HCT116 (cell line): ENCODE results near the gene NDUFB2. TPM values are rescaled to one million over a fixed set of nuclear protein-coding genes. Genes with fewer than 3 reads are reported as not detected.

Experiments
- ATAC-seq: fragments of 200-7000 bp; cut with Tn5 transposase; 2 replicates; pipeline ENCODE4 v1.9.1; 2020; ENCODE audit warnings: mild to moderate bottlenecking, moderate library complexity
- BruUV-seq: library from RNA; stranded (reverse); fragments of 400-500 nt; replicated peaks from 2 replicates; lab custom pipeline; 2021; lab: Mats Ljungman, UMichigan
- CTCF ChIA-PET: fragments of 300-600 bp; sonication (Branson Sonifier 250); formaldehyde crosslinking; loops from one replicate; lab custom pipeline; 2021; ENCODE audit warnings: antibody characterized with exemption; lab: Charles Lee
- POLR2A ChIA-PET: fragments of 300-600, 350-600 bp; sonication (Branson Sonifier 250); formaldehyde crosslinking; loops from one replicate; lab custom pipeline; 2021; ENCODE audit warnings: antibody characterized with exemption; lab: Charles Lee
- RAD21 ChIA-PET, 2 experiments: fragments of 300-600 bp; sonication (Branson Sonifier 250); formaldehyde crosslinking; loops; one replicate each; lab custom pipeline; 2023; ENCODE audit warnings: low total read pairs in 2 of 2; ENCODE audit not compliant: uncharacterized antibody in 2 of 2, unreplicated experiment in 2 of 2, low non-redundant PET in 1 of 2; lab: Charles Lee
- DNase-seq: peaks from one replicate; pipeline ENCODE4 v3.0.0-alpha.2; 2010; ENCODE audit warnings: low read depth, low spot score
- H2AFZ ChIP-seq: fragments of 200-600 bp; shearing (Covaris generic), sonication (generic); 2 replicates; pipeline ENCODE4 v1.6.1; 2017; ENCODE audit warnings: low read depth, mixed run types, mixed read lengths, antibody characterized with exemption, low read length; ENCODE audit not compliant: poor library complexity, severe bottlenecking
- H3K27ac ChIP-seq: 2 replicates; pipeline ENCODE4 v1.5.1; 2012; ENCODE audit warnings: low read depth, low read length
- H3K27me3 ChIP-seq: fragments of 200-600 bp; sonication (generic); 2 replicates; pipeline ENCODE4 v1.6.1; 2016; ENCODE audit warnings: mixed run types, low read length, mixed read lengths; ENCODE audit not compliant: insufficient read depth
- H3K36me3 ChIP-seq, 2 experiments: fragments of 200-500 bp in 1 of 2; fragments of 200-600 bp in 1 of 2; sonication (Bioruptor generic) in 1 of 2; sonication (generic) in 1 of 2; 2 replicates each; pipeline versions ENCODE4 v1.5.1 to v1.6.1; 2014 to 2016; ENCODE audit warnings: low read length in 2 of 2, inconsistent platforms in 1 of 2, mixed read lengths in 1 of 2, mixed run types in 1 of 2; ENCODE audit not compliant: insufficient read depth in 2 of 2, control insufficient read depth in 1 of 2
- H3K4me1 ChIP-seq, 2 experiments: fragments of 200-600 bp in 1 of 2; sonication (generic) in 1 of 2; 2 replicates each; pipeline versions ENCODE4 v1.5.1 to v1.6.1; 2012 to 2017; ENCODE audit warnings: low read length in 2 of 2, inconsistent platforms in 1 of 2, mild to moderate bottlenecking in 1 of 2, mixed read lengths in 1 of 2, mixed run types in 1 of 2, moderate library complexity in 1 of 2; ENCODE audit not compliant: insufficient read depth in 2 of 2, control insufficient read depth in 1 of 2
- H3K4me2 ChIP-seq: fragments of 200-600 bp; sonication (generic); 2 replicates; pipeline ENCODE4 v1.6.1; 2017; ENCODE audit warnings: mixed run types, low read length, mixed read lengths
- H3K4me3 ChIP-seq, 2 experiments: fragments of 200-600 bp in 1 of 2; sonication (generic) in 1 of 2; replicated peaks in 1 of 2; 2 replicates each; pipeline ENCODE4 v1.5.1; 2011 to 2016; ENCODE audit warnings: low read length in 2 of 2, control low read depth in 1 of 2, low read depth in 1 of 2, mild to moderate bottlenecking in 1 of 2, mixed read lengths in 1 of 2, mixed run types in 1 of 2
- H3K79me2 ChIP-seq: fragments of 200-600 bp; sonication (generic); 2 replicates; pipeline ENCODE4 v1.6.1; 2017; ENCODE audit warnings: mild to moderate bottlenecking, mixed run types, low read length, moderate library complexity, mixed read lengths; ENCODE audit not compliant: insufficient read depth
- H3K9ac ChIP-seq: fragments of 200-600 bp; sonication (generic); 2 replicates; pipeline ENCODE4 v1.6.1; 2016; ENCODE audit warnings: low read length, mixed read lengths
- H3K9me2 ChIP-seq: fragments of 200-600 bp; sonication (generic), shearing (Covaris generic); 2 replicates; pipeline ENCODE4 v1.6.1; 2017; ENCODE audit warnings: mixed run types, mild to moderate bottlenecking, moderate library complexity; ENCODE audit not compliant: insufficient read depth
- H3K9me3 ChIP-seq, 2 experiments: fragments of 200-500 bp in 1 of 2; fragments of 200-600 bp in 1 of 2; sonication (Bioruptor generic) in 1 of 2; sonication (generic) in 1 of 2; 2 replicates each; pipeline ENCODE4 v1.6.1; 2014 to 2017; ENCODE audit warnings: low read length in 2 of 2, mixed read lengths in 2 of 2, inconsistent platforms in 1 of 2, low read depth in 1 of 2, mild to moderate bottlenecking in 1 of 2, mixed run types in 1 of 2, moderate library complexity in 1 of 2; ENCODE audit not compliant: control insufficient read depth in 1 of 2, insufficient read depth in 1 of 2
- H4K20me1 ChIP-seq: fragments of 200-600 bp; sonication (generic), shearing (Covaris generic); 2 replicates; pipeline ENCODE4 v1.6.1; 2017; ENCODE audit warnings: mixed run types, mild to moderate bottlenecking, moderate library complexity; ENCODE audit not compliant: insufficient read depth
- CBX3 ChIP-seq: IDR thresholded peaks from 2 replicates; pipeline ENCODE4 v1.6.1; 2012; ENCODE audit warnings: low read depth
- CEBPB ChIP-seq: IDR thresholded peaks from 2 replicates; pipeline ENCODE4 v1.6.1; 2012; ENCODE audit warnings: low read depth
- EGR1 ChIP-seq: IDR thresholded peaks from 2 replicates; pipeline ENCODE4 v1.6.1; 2012; ENCODE audit warnings: low read depth
- ELF1 ChIP-seq: IDR thresholded peaks from 2 replicates; pipeline ENCODE4 v1.6.1; 2012; ENCODE audit warnings: low read depth, borderline replicate concordance
- EZH2 ChIP-seq: fragments of 200-600 bp; sonication (generic); IDR thresholded peaks from 2 replicates; pipeline ENCODE4 v1.6.1; 2017; ENCODE audit warnings: antibody characterized with exemption, mixed run types
- EZH2phosphoT487 ChIP-seq: fragments of 200-600 bp; IDR thresholded peaks from 2 replicates; pipeline ENCODE4 v1.6.1; 2018; ENCODE audit warnings: antibody characterized with exemption, borderline replicate concordance
- FOSL1 ChIP-seq: IDR thresholded peaks from 2 replicates; pipeline ENCODE4 v1.6.1; 2012; ENCODE audit warnings: low read depth
- POLR2A ChIP-seq: IDR thresholded peaks from 2 replicates; pipeline ENCODE4 v1.7.0; 2011; ENCODE audit warnings: borderline replicate concordance; ENCODE audit not compliant: insufficient read depth, insufficient read length; ENCODE audit errors: extremely low read depth
- POLR2AphosphoS5 ChIP-seq: IDR thresholded peaks from 2 replicates; pipeline ENCODE4 v1.6.1; 2011; ENCODE audit warnings: mild to moderate bottlenecking, low read depth, low read length, moderate library complexity
- RAD21 ChIP-seq: IDR thresholded peaks from 2 replicates; pipeline ENCODE4 v1.6.1; 2012; ENCODE audit warnings: low read depth, mild to moderate bottlenecking
- REST ChIP-seq: IDR thresholded peaks from 2 replicates; pipeline ENCODE4 v1.6.1; 2012; ENCODE audit warnings: low read depth
- SIN3A ChIP-seq: IDR thresholded peaks from 2 replicates; pipeline ENCODE4 v1.6.1; 2012; ENCODE audit warnings: low read depth
- SP1 ChIP-seq: IDR thresholded peaks from 2 replicates; pipeline ENCODE4 v1.6.1; 2012; ENCODE audit warnings: low read depth
- TCF7L2 ChIP-seq: IDR thresholded peaks from 2 replicates; pipeline ENCODE4 v1.7.0; 2011; ENCODE audit warnings: borderline replicate concordance, inconsistent platforms; ENCODE audit not compliant: insufficient read depth, insufficient read length; ENCODE audit errors: extremely low read depth
- ZBTB33 ChIP-seq: IDR thresholded peaks from 2 replicates; pipeline ENCODE4 v1.6.1; 2011; ENCODE audit warnings: mild to moderate bottlenecking, low read length, moderate library complexity; ENCODE audit not compliant: insufficient replicate concordance; ENCODE audit errors: extremely low read depth
- ZNF274 ChIP-seq: fragments of 200-500 bp; sonication (Bioruptor generic); IDR thresholded peaks from 2 replicates; pipeline ENCODE4 v1.6.1; 2014; ENCODE audit warnings: mild to moderate bottlenecking, low read depth, low read length, inconsistent platforms
- intact Hi-C: fragments of 100-400 bp; cut with micrococcal nuclease; formaldehyde crosslinking; loops from 2 replicates; pipeline ENCODE4 v1.10.0; 2022
- total RNA-seq: library from RNA; stranded (reverse); gene quantifications from one replicate; pipeline ENCODE4 v1.2.1, GENCODE V29; 2021; ENCODE audit not compliant: unreplicated experiment
- TF ChIP-seq, protein P1 (sequence below): IDR thresholded peaks from 2 replicates; pipeline ENCODE4 v1.6.1; 2012
- TF ChIP-seq, protein P2 (sequence below): IDR thresholded peaks from 2 replicates; pipeline ENCODE4 v1.6.1; 2012

NDUFB2 gene
- total RNA-seq, 1 experiment from 2014 or later: 143 TPM

- Histone ChIP-seq H3K36me3 (no peaks in the 10 kb centered on the region), H3K27me3 (no peaks in the 10 kb centered on the region), H3K27ac (no peak overlapping the region), H3K4me1 (peaks cover 9 to 27% of the 10 kb centered on the region in 2 experiments), H2AFZ (no peak overlapping the region), H3K4me2 (peak overlapping the region; percentile 97), H3K79me2 (no peaks in the 10 kb centered on the region), H3K9me3 (no peaks in the 10 kb centered on the region), H3K9ac (no peak overlapping the region), H4K20me1 (no peaks in the 10 kb centered on the region), H3K9me2 (no peaks in the 10 kb centered on the region), H3K4me3 (no peak overlapping the region)
- TF ChIP-seq ELF1: no peak
- no peak for TF ChIP-seq EZH2phosphoT487
- no peak for TF ChIP-seq SP1
- TF ChIP-seq CBX3: no peak
- no peak for TF ChIP-seq EZH2
- TF ChIP-seq EGR1: no peak
- no peak for TF ChIP-seq CEBPB
- no peak for TF ChIP-seq POLR2AphosphoS5
- TF ChIP-seq ZBTB33: no peak
- TF ChIP-seq, protein P1, sequence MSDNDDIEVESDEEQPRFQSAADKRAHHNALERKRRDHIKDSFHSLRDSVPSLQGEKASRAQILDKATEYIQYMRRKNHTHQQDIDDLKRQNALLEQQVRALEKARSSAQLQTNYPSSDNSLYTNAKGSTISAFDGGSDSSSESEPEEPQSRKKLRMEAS: no peak
- TF ChIP-seq POLR2A: no peak
- no peak for TF ChIP-seq TCF7L2
- no peak for TF ChIP-seq ZNF274
- TF ChIP-seq RAD21: no peak
- no peak for TF ChIP-seq REST
- TF ChIP-seq, protein P2, sequence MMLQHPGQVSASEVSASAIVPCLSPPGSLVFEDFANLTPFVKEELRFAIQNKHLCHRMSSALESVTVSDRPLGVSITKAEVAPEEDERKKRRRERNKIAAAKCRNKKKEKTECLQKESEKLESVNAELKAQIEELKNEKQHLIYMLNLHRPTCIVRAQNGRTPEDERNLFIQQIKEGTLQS: no peak
- no peak for TF ChIP-seq SIN3A
- no peak for TF ChIP-seq FOSL1
- ChIA-PET RAD21 (interaction anchor here in 1 of 2 experiments (0.6 kb wide), 1 partner anchor 73 kb away, joined by 4 read pairs; no protein-coding TSS in a partner anchor), CTCF (interaction anchor here (1.2 to 1.5 kb wide), 4 partner anchors 13 to 546 kb away, joined by 4 read pairs; no protein-coding TSS in a partner anchor), POLR2A (interaction anchor here (1.2 kb wide), 1 partner anchor 17 kb away, joined by 3 read pairs; no protein-coding TSS in a partner anchor)
- no TSS peak for BruUV-seq
- DNase-seq: no peak
- no peak for ATAC-seq
- intact Hi-C loops: loop anchor here (5.0 kb wide), 1 partner anchor 858 kb away; no protein-coding TSS in a partner anchor
Measured at GRCh38 chr7:140674356-140674800, 22.1 kb upstream of the NDUFB2 start.
